ENCODE results near the gene TBC1D5. TPM values are rescaled to one million over a fixed set of nuclear protein-coding genes. Genes with fewer than 3 reads are reported as not detected.

TBC1D5 gene
- total RNA-seq, 1 experiment from 2014 or later, result 30.4 TPM

DNA sequence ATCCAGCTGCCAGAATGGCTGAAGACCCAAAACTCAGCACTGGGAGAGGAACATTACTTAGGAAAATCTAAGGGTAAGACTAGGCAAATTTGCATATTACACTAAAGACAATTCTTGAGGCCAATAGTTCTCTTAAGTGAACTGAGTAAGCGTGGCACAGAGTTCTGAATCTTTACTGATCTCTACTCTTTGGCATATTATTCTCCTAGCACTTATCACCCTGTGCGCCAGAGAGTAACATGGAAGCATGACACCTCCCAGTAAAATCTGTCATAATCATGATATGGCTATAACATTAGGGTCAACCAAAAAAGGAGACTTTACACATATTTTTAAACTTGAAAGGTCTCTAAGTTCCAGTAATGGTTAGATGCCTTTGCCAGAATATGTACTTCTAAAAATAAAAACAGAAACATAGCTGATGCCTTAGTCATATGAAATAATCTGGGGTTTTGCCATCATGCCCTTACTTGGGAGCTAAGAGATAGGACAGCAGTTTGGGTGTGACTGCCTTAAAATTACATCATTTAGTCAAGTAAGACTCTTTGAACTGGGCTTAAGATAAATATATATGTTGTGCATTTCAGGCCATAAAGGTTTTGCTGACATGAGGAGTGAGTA, 567.1 kb downstream of the TBC1D5 start:
- Histone ChIP-seq H3K27ac (ENCODE audit: low read length) (no peak overlapping the region), H3K36me3 (ENCODE audit: control insufficient read depth, insufficient read depth, low read length) (no peaks in the 10 kb centered on the region), H3K4me1 (ENCODE audit: control insufficient read depth, insufficient read depth, low read length) (no peaks in the 10 kb centered on the region), H3K4me3 (ENCODE audit: low read depth in 2 of 2, low read length in 2 of 2) (no peak overlapping the region), H3K27me3 (ENCODE audit: control insufficient read depth, insufficient read depth, low read length) (no peaks in the 10 kb centered on the region), H3K9me3 (ENCODE audit: control insufficient read depth, insufficient read depth, low read depth, low read length) (no peaks in the 10 kb centered on the region)
- BruUV-seq (replicated peaks), result no TSS peak
- ATAC-seq (no peak), DNase-seq (ENCODE audit: low read depth, low spot score) (no peak)
- ChIA-PET CTCF (no interaction called here), POLR2A (no interaction called here)
- in situ Hi-C loops (cut with HindIII; ENCODE audit: low pct_unique_long_range_greater_than_20kb, low sequenced_read_pairs), result no loop called here
- TF ChIP-seq REST (IDR thresholded peaks at IDR 0.05; ENCODE audit: insufficient read depth in 1 of 2, low read depth in 2 of 2, low read length in 1 of 2) (no peak), SIN3A (IDR thresholded peaks at IDR 0.05; ENCODE audit: borderline replicate concordance, insufficient read depth, low read depth, low read length) (no peak), TCF7L2 (IDR thresholded peaks at IDR 0.05; ENCODE audit: low read depth, low read length) (no peak), POLR2AphosphoS5 (IDR thresholded peaks at IDR 0.05; ENCODE audit: low read depth, low read length) (no peak)
- TF ChIP-seq, protein P1, sequence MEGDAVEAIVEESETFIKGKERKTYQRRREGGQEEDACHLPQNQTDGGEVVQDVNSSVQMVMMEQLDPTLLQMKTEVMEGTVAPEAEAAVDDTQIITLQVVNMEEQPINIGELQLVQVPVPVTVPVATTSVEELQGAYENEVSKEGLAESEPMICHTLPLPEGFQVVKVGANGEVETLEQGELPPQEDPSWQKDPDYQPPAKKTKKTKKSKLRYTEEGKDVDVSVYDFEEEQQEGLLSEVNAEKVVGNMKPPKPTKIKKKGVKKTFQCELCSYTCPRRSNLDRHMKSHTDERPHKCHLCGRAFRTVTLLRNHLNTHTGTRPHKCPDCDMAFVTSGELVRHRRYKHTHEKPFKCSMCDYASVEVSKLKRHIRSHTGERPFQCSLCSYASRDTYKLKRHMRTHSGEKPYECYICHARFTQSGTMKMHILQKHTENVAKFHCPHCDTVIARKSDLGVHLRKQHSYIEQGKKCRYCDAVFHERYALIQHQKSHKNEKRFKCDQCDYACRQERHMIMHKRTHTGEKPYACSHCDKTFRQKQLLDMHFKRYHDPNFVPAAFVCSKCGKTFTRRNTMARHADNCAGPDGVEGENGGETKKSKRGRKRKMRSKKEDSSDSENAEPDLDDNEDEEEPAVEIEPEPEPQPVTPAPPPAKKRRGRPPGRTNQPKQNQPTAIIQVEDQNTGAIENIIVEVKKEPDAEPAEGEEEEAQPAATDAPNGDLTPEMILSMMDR (IDR thresholded peaks at IDR 0.05), result no peak
- intact Hi-C loops (cut with micrococcal nuclease; ENCODE audit: unreplicated experiment), result no loop called here

GRCh38 chr3:17166369-17166768, 576.1 kb downstream of the TBC1D5 start:
- no peak for ATAC-seq
- Histone ChIP-seq H3K9me3 (ENCODE audit: control insufficient read depth, insufficient read depth, low read depth, low read length) (no peaks in the 10 kb centered on the region), H3K36me3 (ENCODE audit: control insufficient read depth, insufficient read depth, low read length) (no peaks in the 10 kb centered on the region), H3K4me1 (ENCODE audit: control insufficient read depth, insufficient read depth, low read length) (no peaks in the 10 kb centered on the region), H3K27ac (ENCODE audit: low read length) (no peak overlapping the region), H3K4me3 (ENCODE audit: low read depth in 2 of 2, low read length in 2 of 2) (no peak overlapping the region), H3K27me3 (ENCODE audit: control insufficient read depth, insufficient read depth, low read length) (no peaks in the 10 kb centered on the region)
- no peak for DNase-seq (ENCODE audit: low read depth, low spot score)
- TF ChIP-seq SIN3A (IDR thresholded peaks at IDR 0.05; ENCODE audit: borderline replicate concordance, insufficient read depth, low read depth, low read length) (no peak), REST (IDR thresholded peaks at IDR 0.05; ENCODE audit: insufficient read depth in 1 of 2, low read depth in 2 of 2, low read length in 1 of 2) (no peak), POLR2AphosphoS5 (IDR thresholded peaks at IDR 0.05; ENCODE audit: low read depth, low read length) (no peak), TCF7L2 (IDR thresholded peaks at IDR 0.05; ENCODE audit: low read depth, low read length) (no peak)
- TF ChIP-seq, protein P1 (IDR thresholded peaks at IDR 0.05), result no peak
- CTCF ChIA-PET, result no interaction called here
- in situ Hi-C loops (cut with HindIII; ENCODE audit: low pct_unique_long_range_greater_than_20kb, low sequenced_read_pairs), result no loop called here
- POLR2A ChIA-PET, result no interaction called here
- intact Hi-C loops (cut with micrococcal nuclease; ENCODE audit: unreplicated experiment), result no loop called here
- no TSS peak for BruUV-seq (replicated peaks)

Data from Panc1 (cell line).